Stimulated activated CD4-positive, alpha-beta T cell treated with anti-CD3 and anti-CD28 coated beads, TNF-alpha, amount 100 ng/mL, for 48 hours (primary cell): ENCODE data around the gene DKKL1.

Experiments
- DNase-seq, 3 donors: peaks; one replicate each; pipeline ENCODE4 v3.0.0-alpha.2; 2020; ENCODE audit warnings: low read depth in 3 of 3

DKKL1 gene

DNA sequence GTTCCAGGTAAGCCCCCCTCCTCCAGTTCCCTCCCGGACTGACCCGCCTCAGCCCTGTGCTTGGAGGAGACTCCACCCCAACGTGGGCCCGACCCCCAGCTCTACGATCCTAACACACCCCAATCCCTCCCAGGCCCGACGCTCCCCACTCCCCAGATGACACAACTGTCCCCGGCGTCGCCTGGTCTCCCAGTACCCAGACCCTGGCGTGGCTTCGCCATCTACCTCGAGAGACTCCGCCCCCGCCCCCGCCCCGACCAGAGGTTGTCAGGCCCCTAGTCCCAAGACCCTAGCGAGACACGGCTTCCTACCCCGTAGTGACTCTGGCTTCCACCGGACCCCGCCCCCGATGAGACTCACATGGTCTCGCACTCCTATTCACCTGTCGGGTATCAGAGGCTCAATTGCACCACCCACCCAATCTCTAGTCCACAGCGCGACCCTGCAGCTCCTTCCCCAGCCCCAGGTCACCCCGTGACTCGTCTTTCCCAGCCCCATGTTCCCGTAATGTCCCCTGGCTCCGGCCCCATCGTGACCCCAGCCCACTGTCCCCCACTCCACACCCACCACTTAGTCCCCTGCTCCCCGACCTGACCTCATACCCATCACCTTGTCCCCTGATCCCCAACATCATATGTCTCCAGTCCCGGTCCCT, 25.5 kb upstream of the DKKL1 start:
- DNase-seq = no peak

DNA sequence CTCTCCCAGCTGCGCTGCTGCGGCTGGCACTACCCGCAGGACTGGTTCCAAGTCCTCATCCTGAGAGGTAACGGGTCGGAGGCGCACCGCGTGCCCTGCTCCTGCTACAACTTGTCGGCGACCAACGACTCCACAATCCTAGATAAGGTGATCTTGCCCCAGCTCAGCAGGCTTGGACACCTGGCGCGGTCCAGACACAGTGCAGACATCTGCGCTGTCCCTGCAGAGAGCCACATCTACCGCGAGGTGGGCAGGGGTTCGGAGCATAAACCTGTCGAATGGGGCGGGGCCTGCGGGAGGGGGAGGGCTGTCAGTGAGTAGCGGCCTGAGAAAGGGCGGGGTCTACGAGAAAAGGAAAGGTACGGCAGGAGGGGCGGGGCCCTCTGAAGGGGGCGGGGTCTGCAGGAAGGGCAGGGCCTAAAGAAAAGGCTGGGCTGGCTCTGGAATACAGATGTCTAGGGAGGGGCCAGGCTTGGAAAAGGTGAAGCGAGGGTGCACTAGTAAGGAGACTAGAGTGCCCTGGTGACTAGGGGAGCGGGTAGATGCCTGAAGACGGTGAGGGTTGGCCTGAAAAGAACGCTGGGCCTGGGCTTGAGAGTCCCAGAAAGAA, 24.9 kb upstream of the DKKL1 start:
- DNase-seq = no peak

DNA sequence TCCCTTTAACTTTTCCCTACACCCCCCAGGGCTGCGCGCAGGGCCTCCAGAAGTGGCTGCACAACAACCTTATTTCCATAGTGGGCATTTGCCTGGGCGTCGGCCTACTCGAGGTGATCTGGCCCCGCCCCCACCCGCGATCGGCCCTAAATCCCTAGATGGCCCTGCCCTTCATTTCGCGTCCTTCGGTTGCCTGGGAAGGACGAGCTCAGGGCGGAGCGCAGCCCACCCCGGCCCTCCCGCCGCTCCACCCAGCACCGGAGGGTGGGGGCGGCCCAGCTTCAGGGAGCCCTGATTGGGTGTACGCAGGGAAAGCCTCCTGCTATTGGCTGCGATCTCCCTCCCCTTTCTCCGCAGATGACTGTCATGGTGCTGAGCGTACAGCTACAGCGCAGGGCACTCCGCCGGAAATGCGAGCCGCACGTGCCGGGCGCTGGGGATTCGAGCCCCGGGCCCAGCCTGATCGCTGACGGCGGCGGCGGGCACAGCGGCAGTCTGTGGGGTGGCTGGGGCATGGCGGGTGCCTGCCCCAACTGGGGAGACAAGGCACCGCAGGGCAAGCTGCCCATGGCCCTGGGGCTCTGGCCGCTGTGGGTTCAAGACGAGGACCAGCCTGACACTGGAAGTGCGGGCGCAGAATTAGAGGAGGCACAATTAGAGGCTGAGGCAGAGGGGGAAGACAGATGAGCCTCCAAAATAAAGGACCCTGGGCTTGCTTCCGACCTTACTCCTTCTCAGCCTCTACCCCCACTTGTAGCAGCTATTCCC, 24.2 kb upstream of the DKKL1 start:
- no peak for DNase-seq

DNA sequence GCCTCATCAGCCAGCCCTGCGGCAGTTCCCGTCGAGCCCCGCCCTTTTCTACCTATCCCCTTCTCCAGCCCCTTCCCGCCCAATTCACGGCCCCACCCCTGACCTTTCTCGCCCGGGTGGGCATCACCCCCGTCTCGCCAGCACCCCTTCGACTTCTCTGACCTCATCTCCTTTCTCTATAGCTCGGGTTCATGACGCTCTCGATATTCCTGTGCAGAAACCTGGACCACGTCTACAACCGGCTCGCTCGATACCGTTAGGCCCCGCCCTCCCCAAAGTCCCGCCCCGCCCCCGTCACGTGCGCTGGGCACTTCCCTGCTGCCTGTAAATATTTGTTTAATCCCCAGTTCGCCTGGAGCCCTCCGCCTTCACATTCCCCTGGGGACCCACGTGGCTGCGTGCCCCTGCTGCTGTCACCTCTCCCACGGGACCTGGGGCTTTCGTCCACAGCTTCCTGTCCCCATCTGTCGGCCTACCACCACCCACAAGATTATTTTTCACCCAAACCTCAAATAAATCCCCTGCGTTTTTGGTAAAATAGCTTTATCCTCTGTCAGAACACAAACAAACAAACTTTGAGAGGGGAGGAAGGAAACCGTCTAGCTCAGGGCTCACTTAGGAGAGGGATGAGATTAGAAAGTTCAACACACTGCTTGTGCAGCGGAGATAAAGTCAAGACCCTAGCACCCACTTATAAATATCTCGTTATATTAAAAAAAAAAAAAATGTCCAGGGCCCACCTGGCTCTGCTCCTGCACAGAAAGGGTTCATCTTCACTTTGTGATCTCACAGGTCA, 23.4 kb upstream of the DKKL1 start:
- DNase-seq = no peak

DNA sequence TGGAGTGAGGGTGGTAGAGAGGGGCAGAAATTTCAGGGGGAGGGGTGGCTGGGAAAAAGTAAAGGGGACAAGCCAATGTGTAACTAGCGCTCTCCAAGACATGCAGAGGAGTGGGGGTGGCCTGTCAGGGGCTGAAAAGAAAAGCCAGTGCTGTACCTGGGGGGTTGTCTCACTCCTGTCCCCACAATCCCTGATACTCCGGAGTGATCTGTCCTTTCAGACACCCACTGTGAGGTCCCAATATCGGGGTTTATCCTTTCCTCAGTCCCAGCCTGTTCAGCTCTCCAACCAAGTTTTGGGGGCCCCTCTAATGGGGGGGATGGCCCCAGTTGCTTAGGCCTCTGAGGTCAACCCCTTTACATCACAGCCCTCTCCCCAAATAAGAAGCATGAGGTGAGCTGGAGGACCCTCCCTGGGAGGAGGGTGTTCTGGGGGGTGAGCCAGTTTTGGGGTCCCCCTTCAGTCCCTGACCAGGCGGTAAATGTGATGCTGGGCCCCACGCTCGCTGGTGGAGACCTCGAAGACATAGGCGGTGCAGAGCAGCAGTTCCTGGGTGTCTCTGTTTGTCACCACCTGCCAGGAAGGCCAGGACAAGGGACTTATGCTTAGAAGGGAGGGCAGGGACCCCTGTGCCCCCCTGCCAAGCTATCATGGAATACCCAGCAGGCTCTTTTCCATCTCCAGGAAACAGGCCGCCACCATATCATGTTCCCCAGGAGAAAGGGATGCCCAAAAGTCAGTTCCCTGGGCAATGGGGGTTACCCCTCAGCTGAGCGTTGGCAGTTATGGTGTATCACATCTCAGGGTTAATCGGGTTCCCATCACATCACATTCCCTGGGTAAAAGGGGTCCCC, 22.6 kb upstream of the DKKL1 start:
- DNase-seq = no peak

DNA sequence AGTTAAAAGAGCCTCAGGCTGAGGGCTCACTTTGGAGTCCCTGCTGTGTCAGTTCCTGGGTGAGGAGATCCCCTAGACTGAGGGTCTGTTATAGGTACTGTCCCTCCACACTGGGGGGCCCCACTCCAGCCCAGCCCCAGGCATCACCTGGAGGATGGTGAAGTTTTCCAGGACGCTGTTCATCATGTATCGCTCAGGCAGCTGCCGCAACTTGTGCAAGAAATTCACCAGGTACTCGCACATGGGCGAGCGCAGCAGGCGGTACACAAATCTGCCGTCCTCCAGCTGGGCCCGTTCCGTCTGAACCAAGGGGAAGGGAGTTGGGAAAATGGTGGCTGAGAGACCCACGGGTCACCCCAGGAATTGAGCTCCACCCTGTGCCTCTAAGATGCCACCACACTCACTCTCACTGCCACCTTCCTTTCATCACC, 21.4 kb upstream of the DKKL1 start:
- DNase-seq = no peak

DNA sequence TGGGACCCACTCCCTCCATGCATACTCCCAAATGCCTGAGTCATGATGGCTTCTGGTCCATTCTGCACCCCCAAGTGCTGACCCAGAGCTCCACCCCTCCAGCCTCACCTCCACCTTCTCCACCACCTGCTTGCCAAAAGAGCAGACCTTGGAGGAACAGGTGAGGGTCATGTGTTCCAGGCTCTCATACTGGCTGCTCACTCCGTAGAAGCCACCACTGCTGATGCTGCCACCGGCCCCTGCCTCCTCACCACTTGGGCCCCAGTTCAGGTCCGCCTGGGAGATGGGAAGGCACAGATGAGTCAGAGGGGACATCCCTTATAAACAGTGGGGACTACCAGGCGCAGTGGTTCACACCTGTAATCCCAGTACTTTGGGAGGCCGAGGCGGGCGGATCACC, 20.6 kb upstream of the DKKL1 start:
- DNase-seq = no peak

DNA sequence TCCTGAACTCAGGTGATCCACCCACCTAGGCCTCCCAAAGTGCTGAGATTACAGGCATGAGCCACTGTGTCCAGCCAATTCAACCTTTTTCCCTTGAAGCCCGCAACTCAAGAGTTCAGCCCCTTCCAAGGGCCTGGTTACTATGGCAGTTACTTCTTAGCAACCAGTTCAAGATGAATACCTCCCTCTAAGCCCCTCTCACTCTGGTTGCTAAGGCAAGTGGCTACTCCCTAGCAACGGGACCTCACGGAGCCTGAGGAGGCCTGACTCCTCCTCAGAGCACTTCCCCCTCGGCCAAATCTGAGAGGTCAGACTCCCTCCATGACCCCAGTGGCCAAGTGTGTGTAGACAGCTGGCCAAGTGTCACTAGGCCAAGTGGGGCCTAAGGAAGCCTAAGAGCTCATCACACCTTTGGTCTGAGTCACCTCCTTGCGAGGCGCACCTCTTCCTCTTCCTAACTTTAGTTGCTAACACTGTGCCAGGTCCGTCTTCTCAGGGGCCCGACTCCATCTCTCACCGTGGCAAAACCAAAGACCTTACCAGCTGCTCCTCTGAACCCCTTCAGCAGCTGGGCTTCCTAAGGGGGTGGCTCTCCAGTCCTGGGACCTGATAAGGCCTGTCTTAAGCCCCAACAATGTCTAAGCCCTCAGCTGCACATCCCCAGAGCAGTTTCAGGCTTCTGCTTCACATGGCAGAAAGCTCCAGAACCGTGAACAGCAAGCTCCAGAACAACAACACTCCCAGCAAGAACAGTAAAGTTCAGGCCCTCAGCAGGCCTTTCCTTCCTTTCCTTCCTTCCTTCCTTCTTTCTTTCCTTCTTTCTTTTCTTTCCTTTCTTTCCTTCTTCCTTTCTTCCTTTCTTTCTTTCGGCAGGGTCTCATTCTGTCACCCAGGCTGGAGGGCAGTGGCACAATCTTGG, 18.9 kb upstream of the DKKL1 start:
- no peak for DNase-seq

DNA sequence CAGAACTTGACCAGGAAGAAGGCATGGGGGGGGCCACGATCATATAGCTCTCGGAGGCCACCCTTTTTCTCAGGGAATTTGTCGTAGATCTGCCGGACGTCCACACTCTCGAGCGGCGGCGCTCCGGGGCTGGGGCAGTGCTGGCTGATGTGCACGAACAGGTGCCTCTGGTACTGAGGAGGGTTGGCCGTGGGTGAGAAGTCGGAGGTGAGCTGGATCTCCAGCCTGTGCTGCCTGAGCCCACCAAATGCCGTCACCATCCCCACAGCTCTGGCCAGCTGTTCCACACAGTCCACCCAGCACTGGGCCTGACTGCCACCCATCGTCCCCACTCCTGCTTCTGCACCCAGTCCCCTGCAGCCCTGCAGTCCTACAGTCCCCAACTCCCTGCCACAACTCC, 16.5 kb upstream of the DKKL1 start:
- no peak for DNase-seq

DNA sequence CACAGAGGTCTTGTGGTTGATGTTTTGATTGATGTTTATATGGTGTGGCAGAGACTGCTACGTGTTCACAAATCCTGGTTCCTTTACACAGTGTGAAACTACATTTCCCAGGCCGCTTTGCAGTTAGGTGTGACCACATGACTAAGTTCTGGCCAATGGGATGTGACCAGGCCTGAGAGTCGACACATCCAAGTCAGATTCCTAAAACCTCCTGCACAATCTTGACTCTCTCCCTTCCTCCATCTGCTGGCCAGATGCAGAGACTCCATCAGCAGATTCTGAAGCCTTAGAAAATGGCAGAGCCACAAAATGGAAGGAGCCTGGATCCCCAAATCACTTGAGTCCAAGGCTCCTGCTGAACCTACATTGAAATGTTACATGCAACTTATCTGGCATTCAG, 15.8 kb upstream of the DKKL1 start:
- DNase-seq = no peak

DNA sequence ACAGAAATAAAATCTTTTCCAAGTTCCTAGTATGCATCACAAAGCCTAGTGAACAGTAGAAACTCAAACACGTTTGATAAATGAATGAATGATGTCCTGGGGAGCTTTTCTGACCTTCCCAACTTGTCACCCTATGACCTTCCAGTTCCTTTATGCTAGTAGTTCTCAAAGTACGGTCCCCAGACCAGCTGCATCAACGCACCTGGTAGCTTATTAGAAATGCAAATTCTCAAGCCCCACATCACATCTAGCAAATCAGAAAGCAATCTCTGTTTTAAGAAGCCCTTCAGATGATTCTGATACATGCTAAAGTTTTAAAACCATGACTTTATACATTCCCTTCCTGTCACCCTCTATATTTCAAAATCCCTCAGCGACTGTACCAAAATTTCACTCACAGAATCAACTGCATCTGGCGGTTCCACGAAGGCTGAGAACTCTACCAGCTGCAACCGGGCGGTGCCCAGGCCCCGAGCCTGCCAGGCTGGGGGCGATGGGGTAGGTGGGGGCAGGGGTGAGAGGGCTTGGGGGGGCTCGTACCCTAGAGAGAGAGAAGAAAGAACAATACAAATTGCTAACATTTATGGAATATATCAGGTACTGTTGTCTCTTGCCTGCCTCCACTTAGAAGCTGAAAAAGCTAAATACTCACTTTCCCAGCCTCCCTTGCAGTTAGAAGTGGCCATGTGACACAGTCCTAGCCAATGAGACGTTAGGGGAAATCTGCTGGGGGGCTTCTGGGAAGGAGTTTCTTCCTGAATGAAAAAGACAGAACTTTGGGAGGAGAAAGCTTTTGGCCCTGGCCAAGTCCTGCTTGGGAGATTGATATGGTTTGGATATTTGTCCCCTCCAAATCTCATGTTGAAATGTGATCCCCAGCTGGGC, 15.1 kb upstream of the DKKL1 start:
- no peak for DNase-seq

DNA sequence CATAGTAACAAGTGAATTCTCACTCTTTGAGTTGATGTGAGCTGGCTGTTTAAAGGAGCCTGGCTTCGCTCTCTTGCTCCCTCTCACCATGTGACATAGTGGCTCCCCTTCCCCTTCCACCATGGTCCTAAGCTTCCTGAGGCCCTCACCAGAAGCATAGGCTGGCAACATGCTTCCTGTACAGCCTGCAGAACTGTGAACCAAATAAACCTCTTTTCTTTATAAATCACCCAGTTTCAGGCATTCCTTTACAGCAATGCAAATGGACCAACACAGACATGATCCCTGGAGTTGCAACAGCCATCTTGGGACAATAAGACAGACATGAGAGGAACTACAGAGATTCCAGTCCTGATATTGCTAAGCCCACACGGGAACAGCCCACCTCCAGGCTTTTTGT, 14.1 kb upstream of the DKKL1 start:
- DNase-seq = no peak

DNA sequence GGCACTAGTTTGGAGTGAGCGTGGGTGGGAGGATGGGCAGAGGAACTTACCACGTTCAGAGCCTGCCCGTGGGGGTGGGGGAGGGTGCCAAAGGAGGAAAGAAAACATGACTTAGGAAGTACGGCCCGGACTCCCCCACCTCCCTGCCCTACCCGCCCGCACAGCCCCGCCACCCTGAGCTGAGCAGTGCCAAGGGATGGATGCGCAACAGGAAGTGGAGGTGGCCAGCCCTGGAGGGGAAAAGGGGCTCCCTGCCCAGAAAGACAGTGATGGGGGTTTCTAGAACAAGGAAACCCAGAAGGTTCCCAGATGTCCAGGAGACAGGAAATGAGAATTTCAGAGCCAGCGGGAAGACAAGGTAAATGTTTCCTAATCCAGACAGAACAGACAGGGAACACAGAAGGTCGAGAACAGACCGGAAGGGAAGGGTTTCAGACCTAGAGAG, 7.7 kb upstream of the DKKL1 start:
- no peak for DNase-seq

DNA sequence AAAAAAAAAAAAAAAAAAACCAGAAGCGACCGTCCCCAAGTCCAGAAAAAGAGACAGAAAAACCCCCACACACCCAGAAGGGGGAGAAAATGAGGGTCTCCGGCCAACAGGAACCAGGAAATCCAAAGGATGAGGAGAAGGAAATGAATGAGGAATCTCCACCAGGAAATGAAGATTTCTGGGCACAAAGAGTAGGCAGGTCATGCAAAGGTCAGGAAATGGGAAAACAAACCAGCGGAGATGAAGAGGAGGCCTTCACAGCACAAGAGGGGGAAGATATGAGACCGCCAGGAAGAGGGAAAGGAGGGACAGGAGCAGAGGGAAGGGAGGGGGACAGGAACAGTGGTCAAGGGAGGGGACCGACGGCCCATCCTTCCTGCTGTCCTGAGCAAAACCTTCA, 7.3 kb upstream of the DKKL1 start:
- no peak for DNase-seq

DNA sequence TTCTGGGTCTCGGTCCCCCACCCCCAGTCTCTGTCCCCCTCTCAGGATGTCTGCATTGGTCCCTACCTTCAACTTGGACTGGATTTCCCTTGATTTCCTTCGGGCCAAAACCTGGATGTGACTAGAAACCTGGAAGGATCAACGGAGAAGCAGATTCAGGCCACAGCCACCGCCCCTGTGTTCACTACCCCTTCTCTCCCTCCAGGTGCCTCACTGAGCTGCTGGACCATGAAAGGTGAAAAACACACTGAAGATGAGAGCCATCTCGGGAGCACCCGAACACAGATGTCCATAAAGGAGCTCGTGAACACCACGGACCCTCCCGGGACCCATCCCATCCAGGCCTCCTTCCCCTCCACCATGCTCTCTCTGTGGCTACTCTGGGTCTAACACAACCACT, 6.5 kb upstream of the DKKL1 start:
- no peak for DNase-seq

DNA sequence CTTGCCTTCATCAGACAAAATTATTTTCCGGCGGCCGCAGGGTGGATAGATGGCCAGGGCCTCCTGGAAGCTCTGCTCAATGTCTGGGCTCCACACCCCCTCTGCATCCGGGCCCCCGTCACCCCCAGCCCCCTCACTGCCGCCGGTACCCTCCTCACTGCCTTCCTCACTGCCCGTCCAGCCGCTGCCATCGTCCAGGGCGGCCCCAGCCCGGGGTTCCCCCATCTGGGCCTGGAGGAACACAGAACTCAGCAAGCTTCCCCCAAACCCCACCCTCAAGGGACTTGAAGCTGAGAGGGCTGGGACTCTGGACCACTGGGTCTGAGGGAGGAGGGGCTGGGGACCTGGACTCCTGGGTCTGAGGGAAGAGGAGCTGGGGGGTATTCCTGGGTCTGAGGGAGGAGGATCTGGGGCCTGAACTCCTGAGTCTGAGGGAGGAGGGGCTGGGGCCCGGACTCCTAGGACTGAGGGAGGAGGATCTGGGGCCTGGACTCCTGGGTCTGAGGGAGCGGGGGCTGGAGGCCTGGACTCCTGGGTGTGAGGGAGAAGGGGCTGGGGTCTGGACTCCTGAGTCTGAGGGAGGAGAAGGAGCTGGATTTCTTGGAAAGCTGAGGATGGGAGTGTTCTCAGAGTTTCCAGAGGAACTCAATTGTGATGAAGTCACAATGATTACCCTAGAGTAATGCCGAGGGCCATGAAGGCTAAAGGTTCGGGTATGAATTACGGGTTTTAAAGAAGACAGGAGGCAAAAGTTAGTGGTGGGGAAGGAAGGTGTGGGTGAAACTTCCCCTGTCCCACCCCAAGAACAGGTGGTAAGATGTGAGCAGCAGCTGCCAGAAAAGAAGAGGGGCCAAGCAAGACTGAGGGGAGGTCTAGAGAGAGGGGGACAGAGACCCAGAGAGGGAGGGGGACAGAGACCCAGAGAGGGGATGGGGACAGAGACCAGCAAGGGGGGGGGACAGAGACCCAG, 3.5 kb upstream of the DKKL1 start:
- no peak for DNase-seq

DNA sequence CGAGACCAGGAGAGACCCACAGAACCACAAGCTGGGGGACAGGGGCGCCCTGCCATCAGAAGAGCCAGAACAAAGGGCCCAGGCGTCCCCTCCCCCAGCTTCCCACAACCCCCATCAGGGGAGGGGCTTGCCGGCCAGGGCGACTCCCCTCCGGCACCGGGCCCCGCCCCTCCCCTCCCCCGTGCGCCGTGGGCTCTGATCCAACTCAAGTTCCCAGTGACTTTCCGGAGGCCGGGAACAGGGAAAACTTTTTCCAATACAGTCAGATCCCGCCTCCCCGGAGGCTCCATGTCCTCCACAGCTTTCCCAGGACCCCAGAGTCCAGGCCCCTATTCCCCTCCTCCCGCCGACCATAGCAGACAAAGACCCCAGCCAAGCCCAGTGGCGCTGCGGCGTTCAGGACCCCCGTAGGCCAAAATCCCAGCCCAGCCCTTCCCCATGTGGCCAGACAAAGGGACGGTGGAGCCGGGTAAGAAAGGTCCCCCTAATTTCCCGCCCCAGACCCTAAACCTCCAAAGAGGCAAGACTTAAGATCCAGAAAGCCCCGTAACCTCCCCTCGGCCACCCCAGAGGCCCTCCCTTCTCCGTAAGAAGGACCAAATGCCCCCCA, 2.1 kb upstream of the DKKL1 start:
- DNase-seq = peak in 1 of 3 donors; percentile 13
